GM18526 (cell line): ENCODE results near the gene CRIP1.

Experiments used
- POLR2A ChIP-seq: IDR thresholded peaks from 3 replicates; pipeline ENCODE4 v1.6.1; 2011; ENCODE audit not compliant: insufficient read length; ENCODE audit errors: extremely low read depth

The CRIP1 gene, protein sequence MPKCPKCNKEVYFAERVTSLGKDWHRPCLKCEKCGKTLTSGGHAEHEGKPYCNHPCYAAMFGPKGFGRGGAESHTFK

DNA sequence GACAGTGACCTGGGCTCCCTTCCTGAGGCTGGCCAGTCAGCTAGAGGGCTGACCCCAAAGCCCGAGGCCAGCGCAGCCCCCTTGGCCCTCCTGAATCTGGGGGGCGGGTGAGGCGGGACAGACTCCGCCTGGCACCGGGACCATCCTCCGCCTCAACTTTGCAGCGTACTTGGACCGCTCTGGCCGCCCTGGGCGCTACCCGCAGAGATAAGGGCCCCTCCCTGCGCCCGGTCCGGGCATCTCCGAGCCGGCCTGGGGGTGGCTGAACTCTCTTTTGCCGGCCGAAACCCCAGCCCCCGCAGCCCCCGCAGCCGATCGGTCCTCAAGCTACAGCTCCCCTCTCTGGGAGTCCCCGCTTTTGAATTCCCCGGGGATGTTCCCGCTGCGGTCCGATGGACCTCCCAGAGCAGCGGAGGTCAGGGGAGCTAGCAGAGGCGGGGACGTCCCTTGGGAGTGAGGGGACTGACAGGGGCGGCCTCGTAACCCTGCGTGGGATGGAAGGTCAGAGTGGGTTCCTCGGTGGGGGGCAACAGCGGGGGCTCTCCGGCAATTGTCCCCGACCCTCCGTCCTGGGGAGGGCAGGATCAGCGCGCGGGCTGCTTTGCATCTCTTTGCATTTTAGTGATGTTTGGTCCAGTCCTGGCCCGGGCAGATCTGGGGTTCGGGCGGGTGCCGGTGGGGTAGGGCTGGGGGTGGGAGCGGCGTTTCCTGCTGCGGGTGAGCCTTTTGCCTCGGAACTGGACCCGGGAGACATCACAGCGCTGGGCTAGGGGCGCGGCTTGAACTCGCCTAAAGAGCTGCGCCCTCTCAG lies at the start of gene CRIP1:
CRIP1 (plus strand) TSS at position 724 of the 811 bp plus-strand sequence. CDS start 374 bp downstream, outside the sequence.
- TF ChIP-seq POLR2A: no peak

DNA sequence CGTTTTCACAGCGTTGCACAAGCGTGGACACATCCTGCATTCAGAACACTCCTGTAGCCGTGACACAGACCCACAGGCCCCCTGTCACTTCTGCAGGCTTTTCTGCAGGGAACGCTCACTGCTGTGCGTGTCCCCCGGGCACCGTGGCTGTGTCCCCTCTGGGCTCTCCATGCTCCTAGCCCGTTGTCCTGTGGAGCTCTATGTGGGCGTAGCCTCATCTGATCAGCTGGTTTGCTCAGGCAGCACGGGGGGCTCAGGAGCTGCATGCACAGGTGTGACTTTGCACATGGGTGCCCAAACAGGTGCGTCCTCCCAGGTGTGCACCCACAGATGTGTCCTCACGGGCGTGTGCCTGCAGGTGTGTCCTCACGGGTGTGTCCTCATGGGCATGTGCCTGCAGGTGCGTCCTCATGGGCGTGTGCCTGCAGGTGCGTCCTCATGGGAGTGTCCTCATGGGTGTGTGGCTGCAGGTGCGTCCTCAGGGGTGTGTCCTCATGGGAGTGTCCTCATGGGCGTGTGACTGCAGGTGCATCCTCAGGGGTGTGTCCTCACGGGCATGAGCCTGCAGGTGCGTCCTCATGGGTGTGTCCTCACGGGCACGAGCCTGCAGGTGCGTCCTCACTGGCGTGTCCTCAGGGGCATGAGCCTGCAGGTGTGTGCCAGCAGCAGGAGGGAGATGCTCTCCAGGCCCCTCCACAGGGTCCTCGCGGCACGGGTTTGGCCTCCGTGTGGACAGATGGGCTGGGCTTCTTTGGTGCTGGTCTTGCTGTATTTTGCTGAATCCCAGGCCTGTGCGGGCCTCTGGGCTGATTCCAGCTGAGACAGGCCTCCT lies 49.6 kb upstream of the CRIP1 start:
- no peak for TF ChIP-seq POLR2A

DNA sequence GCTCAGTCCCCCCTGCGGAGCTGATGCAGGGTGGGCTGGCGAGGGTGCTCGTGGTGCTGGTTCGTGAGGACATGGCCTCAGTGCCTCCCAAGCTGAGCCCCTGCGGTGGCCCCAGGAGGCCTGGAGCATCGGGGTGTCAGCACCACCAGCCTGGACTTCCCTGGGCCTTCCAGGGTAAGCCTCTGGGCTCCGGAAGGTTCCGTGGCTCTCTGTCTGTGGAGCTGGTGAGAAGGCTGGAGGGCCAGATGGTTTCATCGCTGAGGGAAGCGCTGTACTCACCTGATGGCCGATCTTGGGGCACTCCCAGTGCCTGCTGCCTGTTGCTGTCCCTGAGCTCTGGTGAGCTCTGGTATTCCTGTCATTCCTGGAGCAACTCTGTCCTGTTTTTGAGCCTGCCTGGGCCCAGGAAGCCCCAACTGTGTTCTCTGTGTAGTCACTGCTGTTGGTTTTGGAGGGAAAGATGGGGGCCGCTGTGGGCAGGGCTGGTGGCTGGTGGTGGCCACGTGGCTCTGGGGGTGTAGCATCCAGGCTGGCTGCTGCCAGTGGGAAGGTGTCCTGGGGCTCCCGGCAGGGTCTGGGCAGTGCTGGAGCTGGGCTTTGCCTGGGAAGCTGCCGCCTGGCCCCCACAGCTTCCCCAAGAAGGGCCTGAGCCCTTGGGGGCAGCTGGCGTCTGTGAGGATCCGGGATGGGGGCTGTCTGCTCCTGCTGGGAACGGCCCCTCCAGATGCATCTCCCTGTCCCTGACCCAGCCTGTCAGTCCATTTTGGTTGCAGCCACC lies 48.8 kb upstream of the CRIP1 start:
- no peak for TF ChIP-seq POLR2A

DNA sequence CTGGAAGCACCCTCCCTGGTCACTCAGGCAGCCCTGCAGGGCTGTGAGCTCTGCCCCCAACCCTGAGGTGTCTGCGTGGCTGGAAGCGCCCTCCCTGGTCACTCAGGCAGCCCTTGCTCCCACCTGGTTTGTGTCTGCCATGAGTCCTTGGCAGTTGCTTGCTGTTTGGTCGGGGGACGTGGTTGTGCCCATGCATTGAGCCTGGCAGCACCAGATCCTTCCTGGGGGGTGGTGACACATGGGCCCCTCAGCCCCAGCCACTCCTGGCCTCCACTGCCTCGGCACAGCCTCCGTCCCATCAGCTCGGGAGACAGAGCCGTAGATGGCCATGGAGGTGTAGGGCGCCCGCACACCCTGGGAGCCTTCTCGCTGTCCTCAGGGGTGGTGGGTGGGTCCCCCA lies 47.5 kb upstream of the CRIP1 start:
- TF ChIP-seq POLR2A: no peak

DNA sequence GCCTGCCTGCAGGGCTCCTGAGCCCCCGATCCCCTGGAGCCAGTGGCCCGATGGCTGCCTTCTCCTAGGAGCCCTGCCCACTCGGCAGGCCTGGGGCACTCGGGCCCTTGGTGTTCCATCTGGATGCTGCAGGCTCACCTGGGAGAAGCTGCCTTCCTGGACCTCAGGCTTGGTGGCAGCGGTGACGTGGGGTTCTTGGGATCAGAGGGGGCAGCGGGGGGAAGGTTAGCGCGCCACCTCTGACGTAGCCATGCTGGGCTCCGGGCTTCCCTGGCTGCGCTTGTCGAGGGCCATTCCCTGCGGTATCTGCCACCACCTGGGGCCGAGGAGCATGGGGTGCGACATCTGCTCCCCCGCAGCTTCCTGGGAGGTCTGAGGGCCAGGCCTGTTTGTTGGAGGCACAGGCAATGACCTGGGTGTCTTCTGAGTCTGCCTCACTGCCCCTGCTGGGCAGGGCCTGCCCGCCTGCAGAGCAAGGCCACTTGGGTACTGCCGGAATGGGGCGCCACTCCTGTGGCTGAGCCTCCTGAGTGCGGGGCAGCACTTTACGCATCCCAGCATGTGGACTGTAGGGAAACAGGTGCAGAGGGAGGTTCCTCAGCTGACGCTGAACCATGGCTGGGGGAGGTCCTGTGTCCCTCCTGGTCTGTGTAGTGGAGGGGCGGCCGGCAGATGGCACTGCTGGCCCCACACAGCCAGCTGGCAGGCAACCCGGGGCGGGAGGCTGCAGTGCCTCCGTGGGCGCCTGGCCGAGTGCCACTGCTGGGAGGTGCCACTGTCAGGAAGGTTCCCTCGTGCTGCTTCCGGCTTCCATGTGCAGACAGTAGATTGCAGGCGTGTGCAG lies 46.8 kb upstream of the CRIP1 start:
- TF ChIP-seq POLR2A: no peak

DNA sequence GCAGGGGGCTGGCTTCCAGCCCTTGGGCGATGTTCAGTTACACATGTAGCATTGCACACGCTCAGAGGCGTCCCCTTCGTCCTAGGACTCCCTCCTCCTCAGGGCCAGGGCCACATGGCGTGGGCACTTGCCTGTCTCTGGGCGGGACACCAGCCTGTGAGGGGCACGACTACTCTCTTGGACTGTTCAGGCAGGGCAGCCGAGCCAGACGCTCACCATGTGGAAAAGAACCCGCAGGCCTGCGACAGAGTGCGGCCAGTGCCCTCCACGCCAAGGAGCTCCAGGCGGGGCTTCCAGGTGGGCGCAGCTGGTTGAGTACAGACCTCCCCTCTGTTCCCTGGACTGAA lies 46.2 kb upstream of the CRIP1 start:
- no peak for TF ChIP-seq POLR2A

DNA sequence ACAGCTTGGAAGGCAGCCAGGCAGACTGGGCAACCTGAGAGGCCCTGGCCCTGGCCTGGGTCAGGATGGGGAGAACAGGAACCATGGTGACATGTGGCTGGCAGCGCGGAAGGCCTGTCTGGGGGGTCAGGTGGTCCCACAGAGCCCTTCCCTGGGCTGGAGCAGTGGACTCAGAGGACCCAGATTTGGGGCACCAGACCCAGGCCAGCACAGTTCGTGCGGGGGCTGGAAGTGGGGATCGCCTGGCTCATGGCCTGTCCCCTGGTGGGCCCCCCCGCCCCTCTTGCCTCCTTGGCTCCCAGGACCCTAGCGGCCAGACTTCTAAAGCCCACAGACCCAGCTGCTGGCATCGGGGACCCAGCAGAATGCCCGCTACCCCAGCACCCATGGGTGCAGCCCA lies 45.7 kb upstream of the CRIP1 start:
- no peak for TF ChIP-seq POLR2A

DNA sequence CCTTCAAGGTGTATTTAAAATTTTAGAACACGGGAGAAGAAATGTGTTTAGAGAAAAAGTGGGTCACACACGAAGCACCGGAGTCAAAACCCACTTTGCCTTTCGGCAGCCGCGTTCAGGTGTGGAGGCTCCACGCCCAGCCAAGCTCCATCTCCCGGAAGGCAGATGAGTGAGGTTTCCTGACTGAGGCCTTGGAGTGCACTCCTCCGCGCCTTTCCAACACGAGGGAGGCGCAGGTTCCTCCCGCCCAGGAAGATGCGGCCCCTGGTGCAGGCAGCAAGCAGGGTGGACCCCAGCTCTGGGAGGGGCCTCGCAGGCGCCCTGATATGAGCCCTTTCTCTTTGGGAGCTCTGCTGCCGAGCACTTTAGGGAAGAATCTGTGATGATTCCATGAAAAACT lies 44.6 kb upstream of the CRIP1 start:
- no peak for TF ChIP-seq POLR2A

DNA sequence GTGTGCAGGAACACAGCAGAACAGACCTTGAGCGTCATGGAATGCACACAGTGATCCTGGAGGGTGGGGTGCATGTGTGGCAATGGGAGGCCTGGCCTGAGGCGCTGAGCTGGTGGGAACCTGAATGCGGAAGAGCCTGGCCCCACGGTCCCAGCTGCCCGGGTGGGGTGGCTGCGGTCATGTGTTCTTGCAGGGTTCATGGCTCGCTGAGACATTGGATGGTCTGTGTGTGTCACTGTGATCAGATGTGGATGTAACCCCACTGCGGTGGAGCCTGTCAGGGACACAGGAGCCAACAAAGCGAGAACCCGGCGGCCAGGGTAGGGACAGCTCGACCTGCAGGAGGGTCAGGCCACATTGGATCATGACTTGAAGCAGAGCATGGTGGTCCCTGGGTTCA lies 43.9 kb upstream of the CRIP1 start:
- no peak for TF ChIP-seq POLR2A

DNA sequence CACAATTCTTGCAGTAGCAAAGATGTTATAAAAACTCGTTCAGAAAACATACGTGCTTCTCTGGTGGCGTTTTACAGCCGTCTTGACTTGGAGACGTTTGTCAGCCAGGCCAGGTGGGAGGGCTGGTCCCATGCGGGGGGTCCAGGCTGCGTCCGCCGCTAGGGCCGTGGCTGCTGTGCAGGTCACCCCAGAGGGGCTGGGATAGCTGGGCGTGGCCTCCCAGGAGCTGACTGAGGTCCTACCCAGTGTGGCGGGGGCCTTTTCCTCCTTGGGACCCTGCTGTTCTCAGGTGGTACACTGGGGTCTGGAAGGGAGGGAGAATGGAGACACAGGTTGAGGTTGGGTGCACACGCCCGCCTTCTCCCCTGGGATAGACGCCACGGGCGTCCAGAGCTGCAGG lies 41.8 kb upstream of the CRIP1 start:
- peak; percentile 14 for TF ChIP-seq POLR2A

DNA sequence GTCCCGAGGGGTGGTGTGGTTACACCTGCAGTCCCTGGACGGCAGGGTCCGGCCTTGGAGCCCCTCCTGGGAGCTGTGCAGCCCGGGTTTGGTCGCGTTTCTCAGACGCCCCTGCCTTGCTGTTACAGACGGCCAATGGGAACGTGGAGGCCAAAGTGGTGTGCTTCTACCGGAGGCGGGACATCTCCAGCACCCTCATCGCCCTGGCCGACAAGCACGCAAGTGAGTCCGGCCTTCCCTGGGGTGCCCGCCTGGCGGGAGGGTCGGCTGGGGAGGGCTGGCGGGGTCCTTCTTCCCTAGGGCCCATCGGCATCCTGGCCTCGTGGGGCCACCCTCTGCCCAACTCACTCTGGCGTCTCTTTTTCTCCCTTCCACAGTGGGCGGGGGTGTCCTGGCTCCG lies 41.4 kb upstream of the CRIP1 start:
- TF ChIP-seq POLR2A: no peak

DNA sequence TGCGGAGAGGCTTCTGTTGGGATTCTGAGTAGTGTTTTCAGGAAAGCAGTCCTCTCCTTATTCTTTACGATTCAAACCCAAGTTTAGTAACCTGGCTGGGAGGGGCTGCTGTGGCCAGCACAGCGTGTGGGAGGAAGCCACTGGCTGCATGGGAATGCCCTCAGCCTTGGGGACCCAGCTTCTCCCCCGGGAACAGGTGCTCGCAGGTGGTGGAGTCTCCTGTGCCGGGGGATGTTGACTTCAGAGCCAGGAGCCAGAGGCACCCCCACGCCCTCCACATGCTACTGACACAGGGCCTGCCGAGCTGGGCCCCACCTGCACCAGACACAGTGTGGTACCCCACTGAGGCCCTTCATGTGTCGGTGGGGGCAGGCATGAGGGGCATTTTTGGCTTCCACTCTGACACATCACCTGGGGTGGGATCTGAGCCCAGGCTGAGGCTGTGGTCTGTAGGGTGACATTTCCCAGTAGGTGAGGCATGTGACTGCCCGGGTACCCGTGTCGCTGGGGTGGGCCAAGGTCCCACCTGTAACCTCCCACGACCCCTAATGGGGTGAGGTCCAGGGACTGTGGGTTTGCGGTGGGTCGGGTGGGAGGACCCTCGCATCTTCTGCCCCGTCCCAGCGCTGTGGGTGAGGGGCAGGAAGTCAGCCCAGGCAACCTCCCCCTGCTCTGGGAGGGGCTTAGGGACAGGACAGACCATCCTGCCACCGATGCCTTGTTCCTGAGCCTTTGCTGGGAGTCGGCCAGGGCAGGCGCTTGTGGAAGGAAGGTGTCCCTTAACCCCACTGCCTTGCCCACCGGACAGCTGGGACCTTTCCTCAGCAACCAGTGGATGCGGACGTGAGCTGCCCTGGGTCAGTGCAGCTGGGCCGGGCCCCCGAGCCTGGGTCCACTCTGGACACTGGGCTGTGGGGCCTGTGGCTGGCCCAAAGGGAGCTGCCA lies 40.5 kb upstream of the CRIP1 start:
- no peak for TF ChIP-seq POLR2A

DNA sequence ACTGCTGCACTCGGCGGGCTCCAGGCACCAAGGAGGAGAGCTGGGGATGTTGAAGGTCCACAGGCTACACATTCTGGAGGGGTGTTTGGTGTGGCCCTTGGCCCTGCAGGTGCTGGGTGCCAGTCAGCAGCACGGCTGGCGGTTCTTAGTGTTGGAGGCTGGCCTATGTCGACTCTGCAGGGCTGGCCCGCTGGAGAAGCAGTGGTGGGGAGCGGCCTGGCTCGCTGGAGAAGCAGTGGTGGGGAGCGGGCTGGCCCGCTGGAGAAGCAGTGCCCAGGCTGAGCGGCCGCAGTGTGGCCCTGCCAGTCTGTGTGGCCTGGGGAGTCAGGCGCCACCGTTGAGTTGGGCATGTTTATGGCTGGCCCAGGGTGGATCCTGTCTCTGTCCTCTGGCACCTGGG lies 39.7 kb upstream of the CRIP1 start:
- no peak for TF ChIP-seq POLR2A
